Measurements from ENCODE around the gene OR12D1.

OR12D1 gene

GRCh38 chr6:29414588-29414987 is at the start of gene OR12D1:
OR12D1 (plus strand) TSS chr6:29414928.
- DNase-seq (ENCODE audit: low spot score) = no peak
- no peak for TF ChIP-seq CTCF (IDR thresholded peaks at IDR 0.05; ENCODE audit: extremely low read depth, missing control alignments)

- no peak for TF ChIP-seq CTCF (IDR thresholded peaks at IDR 0.05; ENCODE audit: extremely low read depth, missing control alignments)
- DNase-seq (ENCODE audit: low spot score) = no peak
Measured at GRCh38 chr6:29368765-29369164, 46.0 kb upstream of the OR12D1 start, which contains the start of gene OR5V1. OR5V1 (minus strand) TSS chr6:29368865; CDS start chr6:29356195, 12,670 bp downstream.

GRCh38 chr6:29375191-29375590 is 39.5 kb upstream of the OR12D1 start, which contains the start of gene OR12D3:
OR12D3 (minus strand) TSS chr6:29375291; CDS start chr6:29375287, 4 bp downstream.
- TF ChIP-seq CTCF (IDR thresholded peaks at IDR 0.05; ENCODE audit: extremely low read depth, missing control alignments) = no peak
- no peak for DNase-seq (ENCODE audit: low spot score)

GRCh38 chr6:29376003-29376402 is 38.7 kb upstream of the OR12D1 start:
- TF ChIP-seq CTCF (IDR thresholded peaks at IDR 0.05; ENCODE audit: extremely low read depth, missing control alignments) = no peak
- DNase-seq (ENCODE audit: low spot score) = peak; percentile 18

GRCh38 chr6:29388533-29388932 is 26.2 kb upstream of the OR12D1 start:
- no peak for TF ChIP-seq CTCF (IDR thresholded peaks at IDR 0.05; ENCODE audit: extremely low read depth, missing control alignments)
- DNase-seq (ENCODE audit: low spot score) = no peak

- no peak for TF ChIP-seq CTCF (IDR thresholded peaks at IDR 0.05; ENCODE audit: extremely low read depth, missing control alignments)
- DNase-seq (ENCODE audit: low spot score) = no peak
Measured at GRCh38 chr6:29395331-29395730, 19.4 kb upstream of the OR12D1 start, which contains the start of gene OR12D2. OR12D2 (plus strand) TSS chr6:29395631; CDS start chr6:29396700, 1,069 bp downstream.

- no peak for TF ChIP-seq CTCF (IDR thresholded peaks at IDR 0.05; ENCODE audit: extremely low read depth, missing control alignments)
- DNase-seq (ENCODE audit: low spot score) = no peak
Measured at GRCh38 chr6:29399525-29399924, 15.2 kb upstream of the OR12D1 start.

All from GM20000 (cell line).